ENCODE data around the gene SETBP1.
"Not testable (repeated sequence)": the region's sequence is repeated elsewhere in the genome, so short reads cannot be mapped to it uniquely, and the experiment has no call there.

SETBP1 gene

DNA sequence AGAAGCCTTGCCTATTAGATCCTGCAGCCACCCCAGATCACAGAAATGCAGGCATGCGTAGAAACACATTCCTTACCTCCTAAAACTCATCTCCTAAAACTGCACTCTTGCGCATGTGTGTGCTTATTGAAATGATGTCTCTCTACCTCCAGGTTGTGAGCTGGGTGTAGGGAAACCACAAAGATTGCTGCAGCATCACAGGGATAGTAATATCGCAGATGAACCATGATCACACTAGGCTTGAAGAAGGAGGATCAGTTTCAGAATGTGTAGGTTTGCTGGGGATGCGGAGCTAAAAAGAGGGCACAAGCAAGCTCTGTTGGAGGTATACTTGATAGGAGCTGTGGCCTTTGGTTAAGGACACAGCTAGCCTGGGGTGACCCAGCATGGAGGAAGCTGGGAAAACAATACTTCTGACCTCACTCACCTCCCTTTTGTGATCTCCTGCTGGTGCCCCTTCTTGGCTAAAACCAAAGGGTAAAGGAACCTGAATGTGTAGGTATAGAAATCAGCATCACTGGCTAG lies 118.8 kb downstream of the SETBP1 start:
- in situ Hi-C loops (cut with MboI; ENCODE audit: low pct_unique_long_range_greater_than_20kb, low sequenced_read_pairs), result no loop called here
- no peak for DNase-seq

DNA sequence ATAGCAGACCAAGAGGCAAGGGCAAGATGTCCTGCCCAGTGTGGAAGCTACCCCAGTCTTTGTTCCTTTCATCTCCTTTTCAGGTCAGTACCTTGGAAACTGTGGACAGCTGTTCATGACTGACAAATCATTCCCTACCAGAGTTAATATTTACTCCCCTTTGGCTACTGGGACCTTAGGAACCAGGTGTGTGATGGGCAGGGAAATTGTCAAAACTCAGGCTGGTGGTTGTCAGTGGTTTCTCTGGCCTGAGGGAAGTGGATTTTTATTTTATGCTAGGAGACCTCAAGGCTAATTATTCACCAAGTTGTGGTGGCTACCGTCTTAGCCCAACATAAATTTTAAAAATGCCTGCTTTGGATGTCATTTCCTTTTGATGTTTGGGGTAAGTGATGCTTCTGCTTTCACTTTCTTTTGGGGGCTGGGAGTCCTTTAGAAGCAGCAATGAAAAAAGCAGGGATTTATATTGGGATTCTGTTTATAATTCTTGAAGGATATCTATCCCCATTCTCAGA lies 119.3 kb downstream of the SETBP1 start:
- in situ Hi-C loops (cut with MboI; ENCODE audit: low pct_unique_long_range_greater_than_20kb, low sequenced_read_pairs), result no loop called here
- no peak for DNase-seq

DNA sequence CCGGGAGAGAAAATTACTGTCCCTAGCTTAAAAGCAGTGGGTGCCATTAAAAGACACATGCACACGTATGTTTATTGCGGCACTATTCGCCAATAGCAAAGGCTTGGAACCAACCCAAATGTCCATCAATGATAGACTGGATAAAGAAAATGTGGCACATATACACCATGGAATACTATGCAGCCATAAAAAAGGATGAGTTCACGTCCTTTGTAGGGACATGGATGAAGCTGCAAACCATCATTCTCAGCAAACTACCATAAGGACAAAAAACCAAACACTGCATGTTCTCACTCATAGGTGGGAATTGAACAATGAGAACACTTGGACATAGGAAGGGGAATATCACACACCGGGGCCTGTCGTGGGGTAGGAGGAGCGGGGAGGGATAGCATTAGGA lies 120.1 kb downstream of the SETBP1 start:
- DNase-seq, result not testable (repeated sequence)

DNA sequence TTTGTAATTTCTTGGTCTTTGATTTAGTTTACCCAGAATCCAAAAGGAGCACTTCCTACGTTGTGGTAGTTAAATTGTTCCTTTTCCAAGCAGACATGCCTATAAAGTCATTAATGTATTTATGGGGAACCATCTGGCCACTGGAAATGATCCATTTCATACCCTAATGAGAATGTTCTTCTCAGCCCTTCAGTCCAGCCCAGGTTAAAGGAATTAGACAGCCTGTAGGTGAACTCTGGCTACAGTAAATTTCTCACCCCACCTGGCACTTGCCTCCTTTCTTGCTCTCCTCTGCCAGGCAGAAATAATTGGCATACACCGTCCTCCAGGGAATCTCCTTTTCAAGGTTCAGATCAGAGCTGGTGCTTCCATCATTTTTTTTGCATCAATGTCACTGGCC lies 121.1 kb downstream of the SETBP1 start:
- in situ Hi-C loops (cut with MboI; ENCODE audit: low pct_unique_long_range_greater_than_20kb, low sequenced_read_pairs), result no loop called here
- DNase-seq, result no peak

More for the DNA sequence above, 120.1 kb downstream of the SETBP1 start:
- in situ Hi-C loops (cut with MboI; ENCODE audit: low pct_unique_long_range_greater_than_20kb, low sequenced_read_pairs), result not testable (repeated sequence)

DNA sequence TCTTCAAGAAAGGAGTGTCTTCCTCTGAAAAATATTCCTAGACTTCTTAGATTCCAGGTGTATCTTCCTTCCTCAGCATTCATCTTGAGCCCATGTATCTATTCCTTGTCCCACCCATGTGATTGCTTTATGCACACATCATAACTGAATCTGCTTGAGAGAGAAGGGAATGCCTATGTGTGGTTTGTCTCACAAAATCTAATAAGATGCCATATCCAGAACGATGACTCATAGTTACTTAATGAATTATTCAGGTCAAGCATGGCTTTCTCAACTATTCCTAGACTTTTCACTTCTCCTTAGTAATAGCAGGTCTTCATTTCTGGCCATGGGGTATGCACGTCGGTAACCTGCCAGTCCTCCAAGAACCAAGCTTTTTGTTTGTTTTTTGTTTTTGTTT lies 121.8 kb downstream of the SETBP1 start:
- no peak for DNase-seq
- in situ Hi-C loops (cut with MboI; ENCODE audit: low pct_unique_long_range_greater_than_20kb, low sequenced_read_pairs), result no loop called here

DNA sequence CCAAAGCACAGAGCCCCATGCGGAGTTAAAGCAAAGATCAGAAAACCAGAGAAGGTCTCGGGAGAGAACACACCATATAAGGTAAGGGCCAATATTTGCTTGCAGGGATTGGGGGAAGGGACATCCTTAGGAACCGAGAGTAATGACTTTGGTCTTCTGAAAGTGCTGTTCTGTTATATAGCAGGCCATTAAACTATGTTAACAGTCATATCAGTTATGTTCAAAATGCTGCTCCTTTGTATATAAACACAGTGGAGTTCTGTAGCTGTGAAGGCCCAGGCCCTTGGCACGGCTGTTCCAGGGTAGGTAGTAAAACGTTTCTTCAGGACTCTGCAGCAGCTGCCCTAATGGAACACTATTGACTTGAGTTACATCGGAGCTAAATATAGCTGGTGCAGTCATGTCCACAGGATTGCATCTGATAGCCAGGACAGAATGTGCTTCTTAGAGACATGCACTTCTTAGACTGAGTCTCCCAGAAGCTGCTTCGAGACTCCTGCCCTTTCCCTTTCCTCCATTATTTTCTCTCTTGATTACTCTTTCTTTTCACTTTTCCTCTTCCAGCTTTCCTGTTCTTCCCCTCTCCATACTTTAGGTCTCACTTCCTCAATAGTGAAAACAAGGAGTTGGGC lies 122.4 kb downstream of the SETBP1 start:
- in situ Hi-C loops (cut with MboI; ENCODE audit: low pct_unique_long_range_greater_than_20kb, low sequenced_read_pairs), result no loop called here

DNA sequence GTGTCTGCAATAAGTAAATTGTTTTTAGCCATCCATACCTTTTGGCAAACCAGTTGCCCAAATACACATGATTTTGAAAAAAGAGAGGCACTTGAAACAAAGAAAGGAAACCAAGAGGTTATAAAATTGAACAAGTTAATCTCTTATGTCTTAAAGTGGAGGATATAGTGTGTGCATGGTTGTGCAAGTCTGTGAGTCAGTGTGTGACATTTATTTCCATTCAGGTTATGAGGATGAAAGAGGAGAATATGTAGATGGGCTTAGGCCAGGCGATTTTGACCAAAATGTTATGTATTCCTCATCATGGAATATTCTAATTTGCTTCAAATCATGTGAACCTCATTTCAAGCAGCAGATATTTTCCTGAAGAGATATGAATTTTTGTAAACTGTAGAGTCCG lies 123.3 kb downstream of the SETBP1 start:
- no peak for DNase-seq
- in situ Hi-C loops (cut with MboI; ENCODE audit: low pct_unique_long_range_greater_than_20kb, low sequenced_read_pairs), result no loop called here

More for the DNA sequence above, 122.4 kb downstream of the SETBP1 start:
- no peak for DNase-seq

DNA sequence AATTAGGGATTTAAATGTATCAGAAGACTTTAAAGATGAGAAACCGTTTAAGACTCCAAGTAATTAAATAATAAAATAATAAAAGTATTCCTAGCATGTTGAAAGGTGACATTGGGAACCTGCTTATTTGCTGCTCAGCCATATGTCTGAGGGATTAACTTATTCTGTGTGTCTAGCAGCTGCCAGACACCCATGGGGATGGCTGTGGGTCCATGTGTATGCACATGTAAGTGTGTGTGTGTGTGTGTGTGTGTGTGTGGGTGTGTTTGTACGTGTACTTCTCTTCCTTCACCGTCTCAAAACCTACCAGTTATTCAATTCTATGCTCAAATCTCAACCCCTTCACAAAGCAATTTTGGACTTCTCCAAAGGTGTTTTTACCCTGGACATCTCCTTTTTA lies 124.5 kb downstream of the SETBP1 start:
- DNase-seq, result no peak
- in situ Hi-C loops (cut with MboI; ENCODE audit: low pct_unique_long_range_greater_than_20kb, low sequenced_read_pairs), result no loop called here

DNA sequence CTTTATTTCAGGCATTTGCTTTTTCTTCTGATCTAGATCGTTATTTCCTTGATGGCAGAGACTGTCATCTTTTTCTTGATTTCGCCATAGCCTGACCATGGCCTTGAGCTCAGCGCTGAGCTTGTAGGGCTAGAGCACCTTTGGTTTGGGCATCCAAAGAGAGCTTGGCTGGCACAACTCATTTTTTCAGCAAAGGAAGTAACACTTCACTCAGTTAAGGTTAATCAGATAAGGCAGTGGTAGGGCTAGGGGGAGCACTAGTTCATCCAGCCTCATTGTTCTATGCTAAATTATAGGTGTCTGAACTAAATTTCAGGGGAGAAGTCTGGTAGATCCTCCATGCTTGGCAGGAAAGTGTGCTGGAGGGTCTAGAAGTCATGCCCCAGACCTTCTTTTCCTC lies 125.0 kb downstream of the SETBP1 start:
- DNase-seq, result no peak
- in situ Hi-C loops (cut with MboI; ENCODE audit: low pct_unique_long_range_greater_than_20kb, low sequenced_read_pairs), result no loop called here

DNA sequence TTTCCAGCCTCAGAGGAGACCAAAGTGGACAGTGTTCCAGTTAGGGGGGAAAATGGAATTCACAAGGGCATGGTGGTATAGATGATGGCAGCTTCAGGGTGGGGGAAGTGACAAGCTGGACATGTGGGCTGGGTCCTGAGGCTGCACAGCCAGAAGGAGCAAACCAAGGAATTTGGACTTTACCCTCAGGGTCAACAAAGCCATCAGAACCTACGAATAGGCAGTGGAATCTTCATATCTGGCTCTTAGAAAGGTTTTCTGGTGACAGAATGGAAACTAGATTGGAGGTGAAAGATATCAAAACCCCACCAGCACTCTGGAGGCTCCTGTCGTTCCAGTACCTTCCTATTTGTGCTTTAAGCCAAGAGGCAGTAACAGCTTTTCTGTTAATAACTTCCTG lies 127.1 kb downstream of the SETBP1 start:
- DNase-seq, result no peak
- in situ Hi-C loops (cut with MboI; ENCODE audit: low pct_unique_long_range_greater_than_20kb, low sequenced_read_pairs), result no loop called here

DNA sequence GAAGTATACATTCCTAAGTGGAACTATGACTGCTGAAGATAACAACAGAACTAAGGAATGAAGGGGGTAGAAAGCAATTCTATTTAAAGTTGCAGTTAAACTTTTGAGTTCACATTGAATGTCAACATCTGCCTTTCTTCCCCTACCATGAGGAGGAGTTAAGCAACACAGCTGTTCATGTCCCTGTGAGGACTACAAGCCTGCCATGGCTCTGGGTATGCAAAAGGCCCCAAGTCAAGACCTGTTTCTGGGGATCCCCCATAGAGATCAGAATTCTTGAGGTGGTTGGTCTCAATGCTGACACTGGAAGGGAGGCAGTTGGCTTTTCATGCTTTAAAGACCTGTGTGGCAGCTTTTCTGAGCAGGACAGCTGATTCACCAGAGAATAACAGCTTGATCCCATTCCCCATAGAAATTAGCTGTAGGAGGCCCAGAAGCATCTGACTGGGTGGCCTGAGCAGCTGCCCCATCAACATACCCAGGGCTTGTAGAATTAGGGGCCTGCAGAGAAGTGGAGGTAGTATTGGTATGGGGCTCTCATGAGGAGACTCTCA lies 131.0 kb downstream of the SETBP1 start:
- in situ Hi-C loops (cut with MboI; ENCODE audit: low pct_unique_long_range_greater_than_20kb, low sequenced_read_pairs), result no loop called here

DNA sequence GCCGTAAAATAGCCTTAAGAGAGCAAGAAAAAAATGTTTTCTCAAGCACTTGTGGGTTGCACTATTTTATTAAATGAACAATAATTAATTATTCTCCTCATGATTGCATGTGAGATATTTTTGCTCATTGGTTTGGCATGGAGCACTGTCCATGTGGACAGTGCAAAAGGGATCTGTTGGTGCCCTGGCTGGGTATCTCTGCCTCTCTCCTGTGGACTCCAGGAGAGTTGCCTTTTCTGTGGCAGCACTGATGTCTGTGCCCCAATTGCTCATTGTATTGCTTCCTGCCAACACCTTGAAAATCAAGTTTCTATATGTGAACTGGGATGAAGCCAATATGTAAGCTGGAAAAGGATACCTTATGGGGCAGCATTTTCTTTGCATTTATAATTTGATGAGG lies 131.7 kb downstream of the SETBP1 start:
- in situ Hi-C loops (cut with MboI; ENCODE audit: low pct_unique_long_range_greater_than_20kb, low sequenced_read_pairs), result no loop called here
- no peak for DNase-seq

More for the DNA sequence above, 131.0 kb downstream of the SETBP1 start:
- DNase-seq, result no peak

DNA sequence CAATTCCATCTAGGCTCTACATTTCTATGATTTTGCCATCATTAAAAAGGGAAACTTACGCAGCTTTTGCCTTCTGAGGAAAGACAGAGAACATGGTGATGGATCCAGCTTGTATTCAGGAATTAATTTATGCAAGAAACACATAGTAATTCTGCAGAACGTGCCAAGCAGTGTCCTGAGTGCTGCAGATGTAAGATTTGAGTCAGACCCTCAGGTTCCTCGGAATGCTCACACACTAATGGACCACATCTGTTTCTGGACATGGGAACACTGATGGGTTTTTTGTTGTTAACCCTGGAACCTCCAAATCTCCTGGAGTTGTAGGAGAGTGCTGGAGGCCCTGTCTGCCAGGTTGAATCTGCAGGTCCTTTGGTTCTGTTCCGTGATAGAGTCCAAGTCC lies 132.9 kb downstream of the SETBP1 start:
- no peak for DNase-seq
- in situ Hi-C loops (cut with MboI; ENCODE audit: low pct_unique_long_range_greater_than_20kb, low sequenced_read_pairs), result no loop called here

DNA sequence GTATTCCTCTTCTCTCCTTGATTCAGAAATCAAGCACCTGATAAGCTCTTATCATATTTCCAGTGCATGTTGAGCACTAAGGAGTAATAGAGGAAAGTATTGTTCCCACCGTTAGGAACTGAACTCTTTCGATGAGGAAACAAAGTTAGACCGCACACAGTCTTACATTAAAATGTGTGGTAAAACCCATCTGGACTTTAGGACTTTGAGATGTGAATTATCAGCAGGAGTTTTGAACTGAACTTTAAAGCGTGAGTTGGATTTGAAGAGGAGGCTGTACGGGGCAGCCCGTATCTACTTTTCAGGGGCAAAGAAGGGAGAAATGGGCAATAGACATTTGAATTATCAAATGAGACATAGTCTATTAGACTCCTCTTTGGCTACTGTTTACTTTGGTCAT lies 134.4 kb downstream of the SETBP1 start:
- DNase-seq, result no peak
- in situ Hi-C loops (cut with MboI; ENCODE audit: low pct_unique_long_range_greater_than_20kb, low sequenced_read_pairs), result no loop called here

DNA sequence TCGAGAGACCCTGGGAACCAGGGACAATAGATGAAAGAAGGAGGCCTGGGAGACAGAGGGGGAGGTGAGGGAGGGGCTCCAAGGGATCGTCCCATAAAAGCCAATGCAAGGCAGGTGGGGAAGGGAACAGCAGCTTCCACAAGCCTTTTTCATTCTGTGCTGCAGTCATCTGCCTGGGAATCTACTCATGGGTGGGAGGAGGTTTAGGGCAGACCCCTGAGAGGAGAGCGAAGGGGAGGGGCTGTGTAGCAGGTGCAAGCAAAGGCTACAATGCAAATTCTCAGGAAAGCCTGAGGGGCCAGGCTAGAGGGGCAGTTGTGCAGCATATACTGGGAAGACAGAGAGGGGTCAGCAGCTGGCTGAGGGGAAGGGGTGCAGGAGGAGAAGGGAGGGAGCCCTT lies 135.4 kb downstream of the SETBP1 start:
- DNase-seq, result no peak
- in situ Hi-C loops (cut with MboI; ENCODE audit: low pct_unique_long_range_greater_than_20kb, low sequenced_read_pairs), result no loop called here

DNA sequence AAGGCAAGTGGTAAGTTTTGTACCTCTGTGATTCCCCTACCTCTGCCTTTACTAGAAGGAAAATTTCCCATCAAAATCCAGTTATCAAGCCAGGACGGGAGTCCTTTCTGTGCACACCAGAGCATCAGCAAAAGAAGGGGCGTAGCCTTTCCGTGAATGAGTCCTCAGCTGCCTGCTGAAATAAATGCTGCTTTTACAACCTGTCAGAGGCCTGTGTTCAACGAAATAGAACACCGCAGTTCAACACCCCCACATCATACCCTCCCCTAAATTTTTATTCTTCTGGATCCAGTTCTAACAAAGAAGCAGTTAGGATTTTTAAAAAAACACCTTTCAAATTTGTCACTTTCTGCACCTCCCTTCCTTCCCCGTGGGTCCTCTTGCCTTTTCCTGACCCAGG lies 135.8 kb downstream of the SETBP1 start:
- DNase-seq, result no peak
- in situ Hi-C loops (cut with MboI; ENCODE audit: low pct_unique_long_range_greater_than_20kb, low sequenced_read_pairs), result no loop called here

DNA sequence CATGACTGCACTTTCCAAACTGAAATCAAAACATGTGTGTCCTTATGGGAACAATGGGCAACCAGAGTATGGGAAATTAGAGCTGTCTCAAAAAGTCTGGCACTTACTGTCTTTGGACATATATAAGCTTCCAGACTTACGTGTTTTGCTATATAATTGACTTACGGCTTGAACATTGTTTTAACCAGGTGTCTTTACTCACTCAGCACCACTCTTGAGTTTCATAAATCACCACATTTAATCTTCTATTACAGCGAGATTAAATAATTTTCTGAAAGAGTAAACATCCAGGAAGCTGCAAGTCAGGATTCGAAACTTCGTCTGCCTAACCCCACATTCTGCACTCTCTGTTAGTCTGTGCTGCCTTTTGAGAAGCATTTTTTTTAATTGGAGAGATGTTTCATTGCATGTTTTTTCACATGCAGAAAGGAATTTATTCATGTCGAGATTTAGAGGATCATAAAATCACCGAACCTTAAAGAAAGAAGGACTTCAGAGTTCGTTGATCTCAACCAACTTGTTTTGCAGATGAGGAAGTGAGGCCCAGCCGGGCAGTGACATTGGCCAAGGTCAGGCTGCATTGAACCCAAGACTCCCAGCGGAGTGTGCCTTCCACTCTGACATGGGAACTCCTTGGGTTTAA lies 137.3 kb downstream of the SETBP1 start:
- in situ Hi-C loops (cut with MboI; ENCODE audit: low pct_unique_long_range_greater_than_20kb, low sequenced_read_pairs), result no loop called here
- DNase-seq, result no peak

DNA sequence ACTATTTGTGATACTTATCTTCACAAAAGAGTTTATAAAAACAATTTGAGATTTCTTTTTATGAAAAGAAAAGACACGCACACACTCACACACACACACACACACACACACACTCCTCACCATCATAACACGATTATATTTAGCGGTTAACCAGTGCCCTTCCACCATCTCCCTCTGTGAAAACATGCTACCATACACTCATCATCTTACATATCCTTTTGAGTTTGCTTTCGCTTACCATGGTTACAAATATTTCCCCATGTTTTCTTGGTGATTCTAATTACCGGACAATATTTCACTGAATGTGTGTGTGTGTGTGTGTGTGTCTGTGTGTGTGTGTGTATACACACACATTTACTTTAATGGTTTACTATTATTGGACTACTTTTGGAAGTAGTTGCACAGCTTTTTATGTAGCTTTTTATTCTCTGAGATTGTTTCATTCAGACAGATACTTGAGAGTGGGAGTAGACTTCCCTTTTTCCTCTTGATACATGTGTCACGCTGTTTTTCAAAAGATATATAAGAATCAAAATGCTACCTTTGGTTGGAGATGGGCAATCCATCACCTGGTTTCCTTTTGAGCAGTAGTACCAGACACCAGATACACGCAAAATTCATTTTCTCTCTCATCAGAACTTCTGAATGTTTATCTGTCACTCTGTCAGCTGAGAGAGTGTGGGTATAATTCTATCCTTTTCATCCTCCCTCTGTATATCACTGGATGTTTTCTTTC lies 138.1 kb downstream of the SETBP1 start:
- DNase-seq, result no peak
- in situ Hi-C loops (cut with MboI; ENCODE audit: low pct_unique_long_range_greater_than_20kb, low sequenced_read_pairs), result no loop called here

DNA sequence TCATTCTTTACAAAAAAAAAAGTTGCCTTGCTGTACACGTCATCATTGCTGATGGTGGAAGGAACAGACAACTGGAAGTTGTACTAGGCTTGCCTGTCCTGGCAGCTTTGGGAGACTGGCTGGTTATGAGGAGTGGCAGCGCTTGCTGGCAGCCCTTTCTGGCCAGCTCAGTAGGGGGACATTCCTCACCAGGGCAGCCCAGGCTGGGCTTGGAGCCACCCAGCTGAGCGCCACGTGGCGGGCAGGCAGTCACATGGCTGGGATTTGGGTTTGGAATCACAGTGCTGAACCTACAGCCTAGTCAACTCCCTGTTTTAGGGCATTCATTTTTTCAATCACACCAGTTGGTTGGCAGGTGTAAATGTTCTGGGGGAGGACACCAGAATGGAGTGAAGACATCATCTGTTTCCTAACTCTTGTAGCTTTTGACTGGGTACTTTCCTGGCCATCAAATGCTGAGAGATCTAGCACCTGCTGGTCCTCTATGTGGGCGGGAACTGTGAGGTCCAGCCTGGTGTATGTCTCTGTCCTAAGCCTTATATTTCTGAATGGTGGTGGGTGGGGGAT lies 139.3 kb downstream of the SETBP1 start:
- no peak for DNase-seq
- in situ Hi-C loops (cut with MboI; ENCODE audit: low pct_unique_long_range_greater_than_20kb, low sequenced_read_pairs), result no loop called here

All from KBM-7 (cell line).